H1 (cell line): Measurements from ENCODE around the gene SNTG2. TPM values are rescaled to one million over a fixed set of nuclear protein-coding genes. Genes with fewer than 3 reads are reported as not detected.

Experiments
- CTCF ChIA-PET: fragments of 300-600 bp; sonication (Branson Sonifier 250); formaldehyde crosslinking; loops from one replicate; lab custom pipeline; 2021; ENCODE audit not compliant: partially characterized antibody; lab: Charles Lee
- POLR2A ChIA-PET: fragments of 300-600 bp; sonication (Branson Sonifier 250); formaldehyde crosslinking; loops from one replicate; lab custom pipeline; 2021; ENCODE audit warnings: inconsistent platforms; ENCODE audit not compliant: partially characterized antibody; lab: Charles Lee
- DNase-seq, 2 experiments: peaks; one replicate each; pipeline versions ENCODE4 v3.0.0 to v3.0.0-alpha.2; 2010 to 2022; ENCODE audit warnings: low spot score in 2 of 2, low read depth in 1 of 2, mixed read lengths in 1 of 2
- FAIRE-seq: peaks from 2 replicates; lab custom pipeline; 2011; peaks lifted over from hg19 to GRCh38; lab: Jason Lieb, UNC
- H2AFZ ChIP-seq: 2 replicates; pipeline ENCODE4 v1.8.1; 2012; ENCODE audit warnings: low read length, inconsistent platforms
- H2AK5ac ChIP-seq: 2 replicates; pipeline ENCODE4 v1.6.1; 2013; ENCODE audit warnings: low read depth, low read length
- H2BK120ac ChIP-seq: replicated peaks from 2 replicates; pipeline ENCODE3; 2013; ENCODE audit warnings: low read depth, low read length, inconsistent platforms
- H2BK12ac ChIP-seq: 2 replicates; pipeline ENCODE4 v1.6.1; 2013; ENCODE audit warnings: low read depth, low read length
- H2BK15ac ChIP-seq: 2 replicates; pipeline ENCODE4 v1.6.1; 2013; ENCODE audit warnings: low read length
- H2BK20ac ChIP-seq: 2 replicates; pipeline ENCODE4 v1.6.1; 2013; ENCODE audit warnings: low read length
- H2BK5ac ChIP-seq: 2 replicates; pipeline ENCODE4 v1.6.1; 2013; ENCODE audit warnings: low read depth, low read length
- H3K14ac ChIP-seq: 2 replicates; pipeline ENCODE4 v1.6.1; 2013; ENCODE audit warnings: inconsistent platforms; ENCODE audit not compliant: insufficient read length
- H3K18ac ChIP-seq: 2 replicates; pipeline ENCODE4 v1.6.1; 2013; ENCODE audit warnings: low read length; ENCODE audit errors: extremely low read depth
- H3K23ac ChIP-seq: 2 replicates; pipeline ENCODE4 v1.6.1; 2013; ENCODE audit warnings: inconsistent platforms; ENCODE audit not compliant: insufficient read length
- H3K23me2 ChIP-seq: 2 replicates; pipeline ENCODE4 v1.6.1; 2013; ENCODE audit warnings: low read depth, low read length
- H3K27ac ChIP-seq: 2 replicates; pipeline ENCODE4 v1.6.1; 2011; ENCODE audit warnings: low read depth, low read length, inconsistent platforms
- H3K27me3 ChIP-seq, 4 experiments: replicated peaks in 1 of 4; 1 replicate in 1 of 4; 2 replicates in 3 of 4; pipeline versions ENCODE4 v1.6.1 to v1.8.1; 2011 to 2013; ENCODE audit warnings: low read length in 3 of 4, mild to moderate bottlenecking in 3 of 4, inconsistent platforms in 2 of 4, mixed read lengths in 2 of 4, moderate library complexity in 1 of 4; ENCODE audit not compliant: control insufficient read depth in 3 of 4, insufficient read depth in 3 of 4; ENCODE audit errors: extremely low read depth in 1 of 4
- H3K36me3 ChIP-seq, 4 experiments: 2 replicates each; pipeline versions ENCODE4 v1.6.1 to v1.8.1; 2011 to 2013; ENCODE audit warnings: mild to moderate bottlenecking in 4 of 4, low read length in 3 of 4, moderate library complexity in 2 of 4, control low read depth in 1 of 4, inconsistent platforms in 1 of 4; ENCODE audit not compliant: insufficient read depth in 4 of 4, control insufficient read depth in 2 of 4
- H3K4ac ChIP-seq: replicated peaks from 2 replicates; pipeline ENCODE3; 2013; ENCODE audit warnings: low read length, low read depth, mixed read lengths, inconsistent platforms; ENCODE audit not compliant: insufficient read length
- H3K4me1 ChIP-seq, 4 experiments: replicated peaks in 1 of 4; 1 replicate in 1 of 4; 2 replicates in 3 of 4; pipeline versions ENCODE4 v1.6.1 to v1.8.1; 2011 to 2013; ENCODE audit warnings: low read length in 3 of 4, inconsistent platforms in 2 of 4, mixed read lengths in 1 of 4; ENCODE audit not compliant: insufficient read depth in 4 of 4, control insufficient read depth in 3 of 4
- H3K4me2 ChIP-seq, 2 experiments: 2 replicates each; pipeline versions ENCODE4 v1.6.1 to v1.8.1; 2011 to 2013; ENCODE audit warnings: low read depth in 2 of 2, low read length in 2 of 2, control low read depth in 1 of 2, inconsistent platforms in 1 of 2, mild to moderate bottlenecking in 1 of 2; ENCODE audit not compliant: insufficient read depth in 1 of 2
- H3K4me3 ChIP-seq, 4 experiments: fragments of 200-600, 300-600 bp in 1 of 4; sonication (generic), shearing (Covaris generic), sonication (Bioruptor Twin) in 1 of 4; 2 replicates each; pipeline versions ENCODE4 v1.5.1 to v1.8.1; 2011 to 2016; ENCODE audit warnings: low read length in 4 of 4, low read depth in 3 of 4, control low read depth in 2 of 4, inconsistent platforms in 2 of 4, mild to moderate bottlenecking in 2 of 4, mixed read lengths in 1 of 4, moderate library complexity in 1 of 4; ENCODE audit not compliant: insufficient read depth in 2 of 4; ENCODE audit errors: extremely low read depth in 1 of 4
- H3K56ac ChIP-seq: replicated peaks from 2 replicates; pipeline ENCODE3; 2013; ENCODE audit warnings: low read depth, mild to moderate bottlenecking, mixed read lengths, low read length, inconsistent platforms; ENCODE audit not compliant: insufficient read length
- H3K79me1 ChIP-seq: 2 replicates; pipeline ENCODE4 v1.6.1; 2013; ENCODE audit warnings: low read depth, low read length, control low read depth
- H3K79me2 ChIP-seq, 2 experiments: 2 replicates each; pipeline versions ENCODE4 v1.6.1 to v1.8.1; 2012 to 2013; ENCODE audit warnings: low read length in 2 of 2, mild to moderate bottlenecking in 2 of 2, inconsistent platforms in 1 of 2; ENCODE audit not compliant: insufficient read depth in 2 of 2, control insufficient read depth in 1 of 2
- H3K9ac ChIP-seq, 4 experiments: replicated peaks in 1 of 4; 1 replicate in 1 of 4; 2 replicates in 3 of 4; pipeline versions ENCODE4 v1.6.1 to v1.8.1; 2011 to 2013; ENCODE audit warnings: low read depth in 3 of 4, low read length in 3 of 4, control low read depth in 2 of 4, mild to moderate bottlenecking in 2 of 4, moderate library complexity in 2 of 4, inconsistent platforms in 1 of 4; ENCODE audit errors: extremely low read depth in 1 of 4
- H3K9me3 ChIP-seq, 2 experiments: 2 replicates each; pipeline versions ENCODE4 v1.6.1 to v1.8.1; 2012 to 2013; ENCODE audit warnings: mild to moderate bottlenecking in 2 of 2, moderate library complexity in 2 of 2, control low read depth in 1 of 2, inconsistent platforms in 1 of 2, low read depth in 1 of 2, low read length in 1 of 2, mixed read lengths in 1 of 2; ENCODE audit not compliant: insufficient read depth in 2 of 2
- H4K20me1 ChIP-seq, 2 experiments: replicated peaks in 1 of 2; 2 replicates each; pipeline versions ENCODE3 to v1.8.1; 2011 to 2013; ENCODE audit warnings: inconsistent platforms in 2 of 2, low read length in 2 of 2, mild to moderate bottlenecking in 1 of 2; ENCODE audit not compliant: insufficient read depth in 2 of 2, control insufficient read depth in 1 of 2
- H4K5ac ChIP-seq: 2 replicates; pipeline ENCODE4 v1.6.1; 2013; ENCODE audit warnings: low read length, low read depth, mixed read lengths, inconsistent platforms; ENCODE audit not compliant: insufficient read length
- H4K8ac ChIP-seq: 2 replicates; pipeline ENCODE4 v1.8.0; 2013; ENCODE audit warnings: mild to moderate bottlenecking, moderate library complexity, low read length, inconsistent platforms; ENCODE audit not compliant: insufficient read depth; ENCODE audit errors: extremely low read depth
- H4K91ac ChIP-seq: replicated peaks from 2 replicates; pipeline ENCODE3; 2013; ENCODE audit warnings: low read length, mixed read lengths, inconsistent platforms; ENCODE audit not compliant: insufficient read length
- CEBPB ChIP-seq: IDR thresholded peaks from 2 replicates; pipeline ENCODE4 v1.6.1; 2012; ENCODE audit warnings: low read depth, low read length
- CHD2 ChIP-seq: IDR thresholded peaks from 2 replicates; pipeline ENCODE4 v1.6.1; 2012; ENCODE audit warnings: low read length, improper control_type of control experiment
- HDAC6 ChIP-seq: IDR thresholded peaks from one replicate; pipeline ENCODE4 v1.7.1; 2012; ENCODE audit warnings: low read depth, mild to moderate bottlenecking, inconsistent platforms, low read length, moderate library complexity
- NANOG ChIP-seq: IDR thresholded peaks from 2 replicates; pipeline ENCODE4 v1.6.1; 2011; ENCODE audit warnings: low read length, low read depth, mild to moderate bottlenecking, inconsistent platforms; ENCODE audit not compliant: insufficient read depth, poor library complexity, severe bottlenecking
- NRF1 ChIP-seq: IDR thresholded peaks from 2 replicates; pipeline ENCODE4 v1.6.1; 2011; ENCODE audit warnings: mild to moderate bottlenecking, low read depth, low read length, improper control_type of control experiment
- POLR2AphosphoS5 ChIP-seq: IDR thresholded peaks from 2 replicates; pipeline ENCODE4 v1.6.1; 2011; ENCODE audit warnings: low read depth, low read length
- TBP ChIP-seq: IDR thresholded peaks from 2 replicates; pipeline ENCODE4 v1.6.1; 2011; ENCODE audit warnings: low read depth, low read length, improper control_type of control experiment
- WGBS, 2 experiments: shearing (Covaris generic) in 1 of 2; methylation state at CpG; one replicate each; pipeline versions ENCODE4 v1.1.6 to v1.1.7; 2013 to 2015; ENCODE audit warnings: low lambda C conversion rate in 2 of 2, mixed read lengths in 2 of 2, inconsistent platforms in 1 of 2, low coverage in 1 of 2, missing lambda C conversion rate in 1 of 2; ENCODE audit not compliant: insufficient replicate concordance in 2 of 2, insufficient coverage in 1 of 2, insufficient read length in 1 of 2; ENCODE audit errors: extremely low coverage in 1 of 2, missing lambda C conversion rate in 1 of 2; 5-methylcytosine and 5-hydroxymethylcytosine counted together
- polyA plus RNA-seq, 7 experiments: library from polyadenylated mRNA; depleted of rRNA in 3 of 7; stranded (reverse) in 5 of 7; unstranded in 2 of 7; fragments of >200 nt in 5 of 7; fragments of 200-250 nt in 2 of 7; gene quantifications; 1 replicate in 5 of 7; 2 replicates in 1 of 7; 4 replicates in 1 of 7; pipeline versions ENCODE4 v1.2.1 to v1.2.3, GENCODE V29; 2011 to 2013; ENCODE audit warnings: missing spikeins in 2 of 7, mixed read lengths in 2 of 7
- total RNA-seq: library from RNA; stranded (reverse); fragmentation: NEBNext Ultra II Directional; extraction: Animal tissue kit (Norgen Biotek cat#: 25700); gene quantifications from 2 replicates; pipeline ENCODE4 v1.2.1, GENCODE V29; 2021

SNTG2 gene
- total and polyA plus RNA-seq, 2 of the 8 experiments (the other 6 are each of a cell fraction or from before 2014, with no cell fraction given), result 6.6 to 18.1 TPM

GRCh38 chr2:963876-964275 lies 13.2 kb downstream of the SNTG2 start:
- Histone ChIP-seq H3K23ac (no peak overlapping the region), H2BK5ac (no peak overlapping the region), H2BK15ac (no peak overlapping the region), H3K23me2 (no peaks in the 10 kb centered on the region), H2BK20ac (no peak overlapping the region), H3K79me2 (peaks cover 6 to 95% of the 10 kb centered on the region in 2 experiments; a peak in 3 of 4 replicates), H3K9me3 (peaks cover 0 to 3% of the 10 kb centered on the region in 2 experiments; a peak in 1 of 4 replicates), H3K4ac (no peak overlapping the region), H3K36me3 (no peaks in the 10 kb centered on the region), H3K56ac (no peak overlapping the region), H4K91ac (no peak overlapping the region), H2AFZ (no peak overlapping the region), H4K20me1 (peaks cover 0 to 2% of the 10 kb centered on the region in 2 experiments), H4K8ac (no peak overlapping the region), H3K14ac (no peak overlapping the region), H3K4me3 (no peak overlapping the region), H2AK5ac (no peak overlapping the region), H4K5ac (no peak overlapping the region), H3K4me1 (peaks cover 0 to 9% (median 2%) of the 10 kb centered on the region in 4 experiments; a peak in 4 of 7 replicates), H3K18ac (no peak overlapping the region), H3K27ac (no peak overlapping the region), H3K4me2 (no peak overlapping the region), H2BK120ac (no peak overlapping the region), H3K27me3 (no peaks in the 10 kb centered on the region), H3K79me1 (peaks cover 12% of the 10 kb centered on the region), H2BK12ac (no peak overlapping the region), H3K9ac (0 out of 7 replicates have a peak overlapping the region, but pooled peaks of 1 of the 4 experiments have one; percentile 10)
- CTCF ChIA-PET, result no interaction called here
- no peak for TF ChIP-seq NANOG
- TF ChIP-seq TBP, result no peak
- no peak for TF ChIP-seq HDAC6
- no peak for TF ChIP-seq POLR2AphosphoS5
- TF ChIP-seq CEBPB, result no peak
- TF ChIP-seq NRF1, result no peak
- no peak for TF ChIP-seq CHD2
- DNase-seq (no peak), FAIRE-seq (no peak)
- WGBS, 2 experiments, result 79% methylated on average over 6 of the region's 6 CpGs; no CpG with 5 or more reads in 1 of the 2 experiments
- POLR2A ChIA-PET, result no interaction called here
